Suppressor macrophage treated with lipopolysaccharide for 1 hour (primary cell): ENCODE results near the gene ROR2.

ENCODE experiments used
- DNase-seq, 3 donors: peaks; one replicate each; pipeline ENCODE4 v3.0.0-alpha.2; 2020 to 2022

The ROR2 gene

GRCh38 chr9:91865041-91865440, 85.0 kb downstream of the ROR2 start:
- DNase-seq, result no peak

GRCh38 chr9:91864380-91864779, 85.6 kb downstream of the ROR2 start:
- DNase-seq, result no peak

GRCh38 chr9:91863469-91863868, 86.6 kb downstream of the ROR2 start:
- DNase-seq, result no peak

GRCh38 chr9:91858213-91859030, 91.6 kb downstream of the ROR2 start:
- DNase-seq, result no peak

GRCh38 chr9:91857291-91858212, 92.5 kb downstream of the ROR2 start:
- no peak for DNase-seq

GRCh38 chr9:91856419-91856818, 93.6 kb downstream of the ROR2 start:
- no peak for DNase-seq

- DNase-seq, result no peak
Measured at GRCh38 chr9:91855196-91855595, 94.8 kb downstream of the ROR2 start.

- no peak for DNase-seq
Measured at GRCh38 chr9:91852801-91853347, 97.2 kb downstream of the ROR2 start.

- no peak for DNase-seq
Measured at GRCh38 chr9:91849694-91850093, 100.3 kb downstream of the ROR2 start.

GRCh38 chr9:91848146-91848545, 101.9 kb downstream of the ROR2 start:
- DNase-seq, result no peak

GRCh38 chr9:91847581-91848091, 102.4 kb downstream of the ROR2 start:
- peak; percentile 34 to 51 (median 38) for DNase-seq

GRCh38 chr9:91845879-91846278, 104.1 kb downstream of the ROR2 start:
- no peak for DNase-seq

GRCh38 chr9:91844701-91845291, 105.2 kb downstream of the ROR2 start:
- no peak for DNase-seq

GRCh38 chr9:91844190-91844589, 105.8 kb downstream of the ROR2 start:
- DNase-seq, result peak; percentile 56 to 75 (median 73)

GRCh38 chr9:91843623-91844148, 106.3 kb downstream of the ROR2 start:
- DNase-seq, result no peak

GRCh38 chr9:91843093-91843492, 106.9 kb downstream of the ROR2 start:
- DNase-seq, result no peak

- DNase-seq, result no peak
Measured at GRCh38 chr9:91842358-91843049, 107.5 kb downstream of the ROR2 start.

- DNase-seq, result no peak
Measured at GRCh38 chr9:91841591-91841990, 108.4 kb downstream of the ROR2 start.

- no peak for DNase-seq
Measured at GRCh38 chr9:91840882-91841281, 109.1 kb downstream of the ROR2 start.

GRCh38 chr9:91840469-91840868, 109.6 kb downstream of the ROR2 start:
- no peak for DNase-seq

GRCh38 chr9:91839926-91840465, 110.0 kb downstream of the ROR2 start:
- DNase-seq, result no peak
